Renal cortical epithelial cell (primary cell): ENCODE measurements around the gene FAM174C. TPM values are rescaled to one million over a fixed set of nuclear protein-coding genes. Genes with fewer than 3 reads are reported as not detected.
A peak's percentile ranks its signal among the peaks of the same experiment; 100 is the strongest.

ENCODE experiments used
- DNase-seq: peaks from one replicate; pipeline ENCODE4 v3.0.0-alpha.2; 2011; ENCODE audit warnings: low read depth
- total RNA-seq: library from RNA; depleted of rRNA; stranded (reverse); fragments of >200 nt; gene quantifications from 2 replicates; pipeline ENCODE4 v1.2.3, GENCODE V29; 2014

The FAM174C gene
- total RNA-seq, 1 donor from 2014 or later: 13.9 TPM

DNA sequence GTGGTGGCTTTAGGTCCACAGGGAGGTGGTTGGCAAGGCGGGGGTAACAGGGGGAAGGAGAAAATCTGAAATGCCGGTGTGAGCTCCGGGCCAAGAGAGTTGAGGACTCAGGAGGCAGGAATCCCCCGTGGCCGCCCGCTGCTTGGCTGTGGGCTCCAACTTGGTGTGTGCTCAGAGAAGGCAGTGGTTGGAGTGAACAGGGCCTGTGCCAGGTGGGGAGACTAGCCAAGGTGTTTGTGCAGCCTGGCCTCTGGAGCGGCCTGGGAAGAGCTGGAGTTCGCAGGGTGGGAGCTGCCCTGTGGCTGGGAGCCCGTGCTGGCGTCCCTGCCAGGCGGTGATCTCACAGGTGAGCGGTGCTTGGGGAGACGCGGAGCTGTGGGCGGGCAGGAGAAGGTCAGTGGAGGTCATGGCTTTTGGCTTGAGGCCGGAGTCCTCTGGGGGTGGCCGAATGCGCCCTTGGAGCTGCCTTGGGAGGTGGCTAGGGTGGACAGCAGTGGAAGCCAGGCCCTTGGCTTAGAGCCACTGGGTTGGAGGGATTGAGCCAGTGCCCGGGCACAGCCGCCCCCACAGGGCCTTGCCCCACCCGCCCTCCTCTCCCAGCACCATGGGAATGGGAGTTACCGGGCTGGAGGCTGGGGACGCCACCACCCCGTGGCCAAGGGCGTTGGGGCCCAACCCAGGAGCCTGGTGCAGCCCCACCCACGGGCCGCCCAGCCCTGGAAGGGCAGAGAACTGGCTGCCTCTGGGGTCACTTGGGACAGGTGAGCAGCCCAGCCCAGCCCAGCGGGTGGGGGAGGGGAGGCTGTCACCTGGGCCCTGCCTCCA, 13.3 kb upstream of the FAM174C start:
- DNase-seq: peak; percentile 65

DNA sequence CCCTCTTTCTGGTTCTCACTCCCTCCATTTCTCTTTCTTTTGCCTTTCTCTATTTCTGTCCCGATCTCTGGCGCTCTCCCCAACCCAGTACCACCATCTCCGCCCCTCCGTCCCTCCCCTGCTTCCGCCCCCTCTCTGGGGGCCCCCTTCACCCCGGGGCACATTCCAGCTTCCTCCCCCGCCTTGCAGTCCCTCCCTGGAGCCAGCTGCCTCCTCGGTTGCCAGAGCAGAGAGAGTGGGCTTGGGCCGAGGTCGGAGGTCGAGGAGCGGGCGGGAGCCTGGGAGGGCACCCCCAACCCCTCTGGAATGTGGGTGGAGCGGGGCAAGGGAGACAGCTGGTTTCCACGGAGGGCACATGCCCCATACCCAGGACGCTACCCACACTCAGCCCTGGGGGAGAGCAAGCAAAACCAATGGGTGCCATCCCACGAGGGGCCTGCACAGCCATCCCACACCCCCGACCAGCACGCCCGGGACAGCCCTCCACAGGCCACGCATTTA, 12.7 kb upstream of the FAM174C start:
- no peak for DNase-seq

DNA sequence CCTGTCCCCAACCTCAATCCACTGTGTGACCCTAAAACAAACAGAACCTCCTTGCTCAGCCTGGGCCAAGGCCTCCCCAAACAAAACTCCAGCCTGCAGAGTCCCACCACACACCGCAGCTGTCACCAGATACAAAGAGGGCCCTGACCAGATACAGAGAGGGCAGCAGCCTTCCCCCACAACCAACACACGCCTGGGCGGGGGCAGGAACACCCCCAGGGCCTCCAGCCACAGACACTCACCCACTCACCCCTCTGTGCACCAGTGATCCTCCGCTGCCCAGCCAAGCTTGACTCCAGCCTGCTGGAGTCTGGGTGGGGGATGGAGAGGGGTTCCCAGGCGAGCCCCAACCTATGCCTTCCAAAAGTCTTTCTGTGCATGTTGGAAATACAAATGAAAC, 12.1 kb upstream of the FAM174C start:
- no peak for DNase-seq

DNA sequence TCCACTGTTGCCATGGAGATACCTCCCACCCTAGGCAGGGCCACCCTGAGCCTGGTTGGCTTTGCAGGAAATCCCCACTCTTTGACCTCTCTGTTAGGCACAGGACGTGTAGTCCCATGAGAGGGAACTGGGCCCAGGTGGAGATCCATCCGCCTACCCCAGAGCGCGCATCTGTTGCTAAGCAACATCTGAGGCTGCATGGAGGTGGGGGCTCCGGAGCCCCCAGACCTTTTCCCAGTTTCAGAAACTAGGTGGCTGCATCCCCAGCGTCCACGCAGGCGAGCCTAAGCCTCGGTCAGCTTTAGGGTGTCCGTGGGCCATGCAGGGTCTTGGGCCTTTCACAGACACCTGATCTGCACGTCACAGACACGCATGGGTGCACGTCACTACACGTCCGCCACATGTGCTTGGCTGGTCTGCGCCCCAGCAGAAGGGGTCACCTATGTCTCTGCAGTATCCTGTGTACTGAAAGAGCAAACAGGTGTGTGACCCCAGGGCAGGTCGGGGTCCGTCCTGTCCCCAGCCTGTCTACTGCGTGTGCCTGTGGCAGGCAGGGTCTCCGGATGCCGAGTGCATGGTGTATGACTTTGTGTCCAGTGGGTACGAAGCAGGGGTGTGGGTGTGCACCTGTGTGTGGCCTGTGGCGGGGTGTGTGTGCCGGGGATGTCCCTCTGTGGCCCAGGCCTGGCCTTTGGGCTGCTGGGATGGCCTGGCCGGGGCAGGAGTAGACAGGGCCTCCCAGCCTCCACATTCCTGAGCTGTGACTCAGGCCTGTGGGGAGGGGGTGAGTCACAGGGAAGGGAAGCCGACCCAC, 10.3 kb upstream of the FAM174C start:
- peak; percentile 72 for DNase-seq

GRCh38 chr19:1265615-1266128, 9.7 kb upstream of the FAM174C start:
- DNase-seq: no peak

DNA sequence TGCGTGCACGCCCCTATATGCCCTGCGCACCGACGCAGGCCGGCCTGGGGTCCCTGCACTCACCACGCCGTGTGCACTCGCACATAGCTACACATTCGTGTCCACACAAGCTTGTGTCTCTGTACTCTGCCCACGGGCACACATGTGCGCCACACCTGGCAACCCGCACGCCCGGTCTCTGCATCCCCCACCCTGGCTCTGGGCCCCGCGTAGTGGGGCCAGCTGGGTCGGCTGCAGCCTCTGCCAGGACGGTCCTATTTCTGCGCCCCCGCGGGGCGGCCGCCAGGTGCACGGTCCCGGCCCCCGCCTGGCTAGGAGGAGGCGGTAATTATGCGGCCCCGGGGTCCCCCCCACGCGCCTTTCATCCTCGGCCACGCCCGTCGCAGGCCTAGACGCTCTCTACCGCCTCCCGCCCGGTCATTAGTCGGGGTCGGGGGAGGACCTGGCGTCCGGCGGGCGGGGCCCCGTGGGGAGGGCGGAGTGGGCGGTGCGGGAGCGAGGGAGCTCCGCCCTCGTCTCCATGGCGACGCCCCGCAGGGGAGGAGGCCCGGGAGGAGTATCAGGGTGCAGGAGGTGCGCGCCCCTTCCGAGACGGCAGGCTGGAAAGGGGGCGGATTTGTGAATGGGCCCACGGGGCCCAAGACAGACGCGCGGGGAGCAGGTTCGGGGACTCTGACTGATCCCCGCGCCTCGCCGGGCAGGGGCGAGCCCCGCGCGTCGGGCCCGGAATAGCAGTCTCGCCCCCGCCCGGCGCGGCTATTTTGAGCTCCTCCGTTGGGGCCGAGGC, 9.0 kb upstream of the FAM174C start:
- no peak for DNase-seq

DNA sequence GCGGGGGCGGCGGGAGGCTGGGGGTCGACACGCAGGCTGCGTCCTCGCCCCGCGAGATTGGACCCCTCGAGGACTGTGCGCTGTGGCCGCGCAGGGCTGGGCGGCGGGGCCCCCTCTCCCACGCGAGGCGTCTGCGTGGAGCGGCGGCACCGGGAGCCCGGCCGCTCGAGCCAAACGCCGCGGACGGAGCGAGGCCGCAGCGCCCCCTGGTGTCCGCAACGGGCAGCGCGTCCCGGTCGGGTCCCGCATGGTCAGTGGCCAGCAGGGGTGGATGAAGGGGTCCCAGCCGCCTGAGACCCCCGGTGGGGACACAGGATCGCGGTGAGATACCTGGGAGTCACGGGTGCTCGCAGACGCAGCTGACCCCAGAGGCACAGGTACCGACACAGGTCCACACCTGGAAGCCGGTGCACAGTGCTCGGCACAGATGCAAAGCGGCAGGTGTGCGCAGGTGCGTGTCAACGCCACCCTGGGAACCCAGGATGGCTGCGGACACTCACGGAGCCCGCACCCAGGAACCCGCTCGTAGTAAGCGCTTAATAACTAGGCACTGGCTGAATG, 8.3 kb upstream of the FAM174C start:
- no peak for DNase-seq

DNA sequence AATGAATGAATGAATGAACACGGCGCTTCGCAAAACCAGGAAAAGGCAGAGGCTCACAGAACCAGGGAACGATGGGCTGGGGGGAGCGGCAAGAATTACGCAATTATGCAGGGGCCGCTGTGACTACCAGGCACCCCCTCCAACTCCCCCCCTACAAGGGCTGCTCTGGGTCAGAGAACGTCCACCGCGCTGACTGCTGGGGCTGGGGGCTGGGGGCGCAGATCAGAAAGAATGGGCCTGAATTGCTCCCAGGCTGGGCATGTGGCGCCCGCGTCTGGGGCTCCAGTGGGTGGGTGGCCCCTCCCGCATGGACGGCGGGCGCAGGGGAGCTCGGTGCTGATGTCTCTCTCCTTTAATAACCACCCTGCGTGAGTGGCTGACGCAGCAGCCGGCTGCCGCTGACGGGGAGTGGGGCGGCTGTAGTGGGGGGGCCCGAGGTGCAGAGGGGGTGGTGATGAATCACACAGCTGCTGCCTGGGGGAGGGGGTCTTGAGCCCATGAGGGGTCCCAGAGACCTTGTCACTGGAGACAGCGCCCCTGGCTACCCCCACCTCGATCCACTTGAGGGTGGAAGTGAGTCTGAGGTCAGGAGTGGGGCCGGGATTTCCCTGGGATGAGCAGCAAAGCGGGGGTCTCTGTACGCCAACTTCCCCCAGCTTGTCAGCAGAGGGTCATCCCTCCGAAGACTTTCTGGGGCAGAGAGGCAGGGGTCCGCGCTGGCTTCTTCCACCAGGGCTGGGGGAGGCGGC, 7.7 kb upstream of the FAM174C start:
- DNase-seq: no peak

DNA sequence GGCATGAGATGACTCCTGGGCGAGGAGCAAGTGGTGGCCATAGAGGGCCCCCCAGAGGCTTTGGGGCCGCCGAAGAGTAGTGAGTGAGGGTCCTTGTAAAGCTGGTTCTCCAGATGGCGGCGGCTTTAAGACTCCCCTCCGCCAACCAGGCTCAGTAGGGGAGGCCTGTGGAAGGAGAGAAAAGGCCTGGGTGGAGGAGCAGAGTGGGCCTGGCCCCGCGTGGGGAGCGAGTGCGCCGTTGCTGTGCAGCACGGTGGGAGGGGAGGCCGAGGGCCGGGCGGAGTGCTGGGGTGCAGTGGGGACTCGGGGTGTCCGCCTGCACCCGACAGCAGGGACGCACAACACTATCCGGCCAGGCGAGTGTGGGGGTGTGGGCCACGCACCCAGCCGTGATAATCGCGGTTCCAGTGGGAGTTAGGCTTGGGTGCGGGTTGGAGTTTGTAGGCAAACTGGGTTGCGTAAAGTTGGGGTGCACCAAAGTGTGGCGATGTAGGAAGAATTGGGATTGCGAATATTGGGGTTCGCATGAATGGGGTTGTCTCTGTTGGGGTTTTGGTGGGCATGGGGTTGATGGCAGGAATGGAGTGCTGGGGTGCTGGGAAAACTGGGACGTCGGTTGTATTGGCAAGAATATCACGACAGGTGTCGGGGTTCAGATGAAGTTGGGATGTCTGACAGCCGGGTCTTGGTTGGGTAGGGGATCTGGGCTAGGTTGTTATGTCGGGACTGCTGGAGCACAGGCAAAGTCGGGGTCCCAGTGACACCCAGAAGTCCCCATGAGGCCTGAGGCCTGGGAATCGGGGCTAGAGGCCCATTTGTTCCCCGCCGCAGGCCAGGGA, 6.9 kb upstream of the FAM174C start:
- no peak for DNase-seq

- DNase-seq: peak; percentile 94
These were observed 6.3 kb upstream of the FAM174C start, which contains the start of gene CIRBP for GRCh38 chr19:1269065-1269477. Gene CIRBP, plus strand, starts transcription at chr19:1269332. Its CDS starts 1,602 bp downstream, at chr19:1270934.

GRCh38 chr19:1269478-1270212, 5.7 kb upstream of the FAM174C start:
- peak; percentile 78 for DNase-seq

DNA sequence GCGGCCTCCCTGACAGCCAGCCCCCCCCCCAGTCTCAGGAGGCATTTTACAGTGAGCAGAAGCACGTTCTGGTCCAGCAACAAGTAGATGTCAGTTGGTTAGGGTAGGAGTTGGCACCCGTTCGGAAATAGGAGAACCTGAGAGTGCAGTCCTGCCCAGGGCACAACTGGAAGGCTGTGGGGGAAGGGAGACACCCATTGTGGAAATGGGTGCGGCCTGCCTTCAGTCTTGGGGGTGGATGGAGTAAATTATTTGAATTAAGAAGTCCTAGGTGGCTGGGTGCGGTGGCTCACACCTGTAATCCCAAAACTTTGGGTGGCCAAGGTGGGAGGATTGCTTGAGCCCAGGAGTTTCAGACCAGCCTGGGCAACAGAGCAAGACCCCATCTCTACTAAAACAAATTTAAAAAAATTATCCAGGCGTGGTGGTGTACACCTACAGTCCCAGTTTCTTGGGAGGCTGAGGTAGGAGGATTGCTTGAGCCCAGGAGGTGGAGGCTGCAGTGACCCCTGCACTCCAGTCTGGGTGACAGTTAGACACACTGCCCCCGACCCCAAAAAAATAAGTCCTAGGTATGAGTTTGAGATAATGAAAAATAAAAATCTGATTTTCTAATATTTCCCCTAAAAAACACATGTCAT, 5.0 kb upstream of the FAM174C start:
- peak; percentile 29 for DNase-seq

GRCh38 chr19:1270854-1271527, 4.3 kb upstream of the FAM174C start:
- no peak for DNase-seq

DNA sequence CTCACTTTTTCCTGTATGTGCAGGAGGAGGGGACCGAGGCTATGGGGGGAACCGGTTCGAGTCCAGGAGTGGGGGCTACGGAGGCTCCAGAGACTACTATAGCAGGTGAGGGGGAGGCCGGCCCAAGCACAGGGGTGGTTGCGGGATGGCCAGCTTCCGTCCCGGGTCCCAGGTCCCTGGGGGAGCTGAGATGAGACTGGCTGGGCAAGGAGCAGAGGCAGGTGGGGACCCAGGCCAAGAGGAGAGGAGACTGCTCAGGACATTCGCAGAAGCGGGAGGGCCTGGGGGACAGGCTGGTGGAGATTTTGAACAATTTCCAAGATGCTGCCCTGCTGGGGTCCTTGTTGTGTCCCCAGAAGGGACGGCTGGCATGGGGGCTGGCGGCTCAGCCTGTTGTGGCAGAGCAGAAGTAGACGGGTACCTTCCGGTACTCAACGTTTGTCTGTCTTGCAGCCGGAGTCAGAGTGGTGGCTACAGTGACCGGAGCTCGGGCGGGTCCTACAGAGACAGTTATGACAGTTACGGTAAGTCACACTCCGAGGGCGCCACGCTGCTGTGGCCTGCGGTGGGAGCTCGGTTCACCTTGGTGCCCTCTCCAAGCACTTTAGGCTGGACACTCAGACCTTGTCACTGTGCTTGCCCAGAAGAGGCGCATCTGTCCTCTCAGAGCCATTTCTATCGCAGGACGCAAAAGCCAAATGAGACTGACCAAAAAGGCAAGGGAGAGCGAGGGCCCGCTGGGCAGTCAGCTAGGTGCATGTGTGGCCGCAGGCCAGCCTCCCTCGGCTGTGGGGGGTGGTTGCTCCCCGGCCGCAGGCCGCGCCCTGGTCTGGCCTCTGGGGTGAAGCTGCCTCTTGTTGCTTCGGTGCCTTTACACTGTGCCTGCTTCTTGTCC, 3.6 kb upstream of the FAM174C start:
- DNase-seq: no peak

- no peak for DNase-seq
These were observed 2.7 kb upstream of the FAM174C start for GRCh38 chr19:1272423-1273262.
